Spleen (tissue), 11 donors: ENCODE results near the gene ABLIM2. TPM values are rescaled to one million over a fixed set of nuclear protein-coding genes. Genes with fewer than 3 reads are reported as not detected.

ENCODE experiments used
- DNase-seq: peaks from one replicate; pipeline ENCODE4 v3.0.0-alpha.2; 2020
- H3K27ac ChIP-seq, 8 donors: fragments of 200-600 bp; sonication (generic) in 7 of 8; 1 replicate in 4 of 8; 2 replicates in 4 of 8; pipeline versions ENCODE4 v1.5.0 to v1.8.0; 2016 to 2021; ENCODE audit warnings: inconsistent platforms in 4 of 8, mild to moderate bottlenecking in 4 of 8, moderate library complexity in 1 of 8
- H3K27me3 ChIP-seq, 7 donors: fragments of 200-600 bp; sonication (generic) in 6 of 7; replicated peaks in 1 of 7; 1 replicate in 4 of 7; 2 replicates in 3 of 7; pipeline versions ENCODE4 v1.5.0 to v1.8.0; 2016 to 2021; ENCODE audit warnings: inconsistent platforms in 3 of 7, mild to moderate bottlenecking in 1 of 7
- H3K36me3 ChIP-seq, 6 donors: fragments of 200-600 bp; sonication (generic) in 5 of 6; 1 replicate in 4 of 6; 2 replicates in 2 of 6; pipeline versions ENCODE4 v1.5.0 to v1.8.0; 2016 to 2021; ENCODE audit warnings: inconsistent platforms in 2 of 6
- H3K4me1 ChIP-seq, 6 donors: fragments of 200-600 bp; sonication (generic) in 5 of 6; 1 replicate in 3 of 6; 2 replicates in 3 of 6; pipeline versions ENCODE4 v1.5.0 to v1.8.0; 2016 to 2021; ENCODE audit warnings: inconsistent platforms in 3 of 6
- H3K4me3 ChIP-seq, 8 donors: fragments of 200-600 bp; sonication (generic) in 7 of 8; 1 replicate in 4 of 8; 2 replicates in 4 of 8; pipeline versions ENCODE4 v1.5.0 to v1.8.0; 2016 to 2021; ENCODE audit warnings: inconsistent platforms in 4 of 8, mild to moderate bottlenecking in 4 of 8, moderate library complexity in 2 of 8
- H3K9me3 ChIP-seq, 8 donors: fragments of 200-600 bp; sonication (generic) in 7 of 8; 1 replicate in 4 of 8; 2 replicates in 4 of 8; pipeline versions ENCODE4 v1.5.0 to v1.8.0; 2016 to 2021; ENCODE audit warnings: inconsistent platforms in 4 of 8
- POLR2A ChIP-seq, 3 donors: fragments of 450-650 bp; IDR thresholded peaks; one replicate each; pipeline ENCODE4 v1.5.1; 2017; ENCODE audit warnings: antibody characterized with exemption in 3 of 3, mild to moderate bottlenecking in 1 of 3
- POLR2AphosphoS5 ChIP-seq, 3 donors: sonication (generic); formaldehyde crosslinking; IDR thresholded peaks; one replicate each; pipeline ENCODE4 v1.5.1; 2017; ENCODE audit warnings: antibody characterized with exemption in 3 of 3
- WGBS, 5 donors: extraction: QIAGEN DNeasy Blood & Tissue Kit in 3 of 5; methylation state at CpG; one replicate each; pipeline versions ENCODE4 v1.1.5 to v1.1.7; 2013 to 2018; 5-methylcytosine and 5-hydroxymethylcytosine counted together
- intact Hi-C: fragments of 100-400 bp; cut with DNase I; formaldehyde crosslinking; loops from one replicate; pipeline ENCODE4 v1.15.0; 2023; ENCODE audit warnings: low total_unique reads
- polyA plus RNA-seq, 3 donors: library from polyadenylated mRNA; stranded (reverse); fragments of 200-250 nt; gene quantifications; one replicate each; pipeline ENCODE4 v1.2.1, GENCODE V29; 2013
- total RNA-seq, 7 donors: library from RNA; depleted of rRNA in 3 of 7; stranded (reverse); fragments of >200 nt in 3 of 7; fragmentation: NEBNext Ultra II Directional in 4 of 7; extraction: Animal tissue kit (Norgen Biotek cat#: 25700) in 4 of 7; gene quantifications; one replicate each; pipeline versions ENCODE4 v1.1.0 to v1.2.1, GENCODE V29; 2016 to 2021
- TF ChIP-seq, protein P1 (sequence below), 11 experiments: fragments of 200-600 bp in 7 of 11; fragments of 450-650 bp in 4 of 11; sonication (generic) in 4 of 11; IDR thresholded peaks in 8 of 11; conservative IDR thresholded peaks in 3 of 11; 1 replicate in 7 of 11; 2 replicates in 4 of 11; pipeline versions ENCODE4 v1.4.0 to v1.8.0; 2016 to 2021; ENCODE audit warnings: antibody characterized with exemption in 11 of 11, inconsistent platforms in 4 of 11, mild to moderate bottlenecking in 1 of 11
- donor health status: healthy with polysubstance abuse.
- donor health status: DM: no; HTN: no; CAD: no; lungs with moderate emphysema.
- donor health status: DM: no; HTN: no; CAD: no.
- donor health status: Bipolar disorder and iron deficiency.
- donor health status: healthy.
- donor health status: DM: no; HTN: no; CAD: no.
- donor health status: DM: yes; HTN: yes; CAD: no.

ABLIM2 gene
- total and polyA plus RNA-seq, 10 donors, result 11.8 to 127 (median 62.8) TPM

DNA sequence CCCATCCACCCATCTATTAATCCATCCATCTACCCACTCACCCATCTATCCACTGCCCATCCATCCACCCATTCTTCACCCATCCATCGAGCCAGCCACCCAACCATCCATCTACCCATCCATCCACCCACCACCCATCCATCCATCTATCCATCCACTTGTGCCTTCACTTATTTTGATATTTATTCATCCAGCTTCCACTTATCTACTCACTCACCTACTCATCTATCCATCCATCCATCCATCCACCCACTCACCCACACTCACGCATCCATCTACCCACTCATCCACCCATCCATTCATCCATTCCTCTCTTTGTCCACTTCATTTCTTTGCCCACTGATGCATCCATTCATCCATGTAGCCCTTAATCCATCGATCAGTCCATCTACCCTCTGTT, 146.1 kb downstream of the ABLIM2 start:
- DNase-seq, result no peak
- peaks cover 0 to 15% (median 0%) of the 10 kb centered on the region in 6 donors for H3K4me1 ChIP-seq
- no peak overlapping the region for H3K27ac ChIP-seq
- intact Hi-C loops, result no loop called here
- H3K27me3 ChIP-seq, result no peaks in the 10 kb centered on the region
- peaks cover 0 to 52% (median 9%) of the 10 kb centered on the region in 6 donors for H3K36me3 ChIP-seq
- 89 to 95% (median 92%) methylated on average over 3 of the region's 3 CpGs for WGBS, 5 donors
- H3K4me3 ChIP-seq, result no peak overlapping the region
- TF ChIP-seq, protein P1, sequence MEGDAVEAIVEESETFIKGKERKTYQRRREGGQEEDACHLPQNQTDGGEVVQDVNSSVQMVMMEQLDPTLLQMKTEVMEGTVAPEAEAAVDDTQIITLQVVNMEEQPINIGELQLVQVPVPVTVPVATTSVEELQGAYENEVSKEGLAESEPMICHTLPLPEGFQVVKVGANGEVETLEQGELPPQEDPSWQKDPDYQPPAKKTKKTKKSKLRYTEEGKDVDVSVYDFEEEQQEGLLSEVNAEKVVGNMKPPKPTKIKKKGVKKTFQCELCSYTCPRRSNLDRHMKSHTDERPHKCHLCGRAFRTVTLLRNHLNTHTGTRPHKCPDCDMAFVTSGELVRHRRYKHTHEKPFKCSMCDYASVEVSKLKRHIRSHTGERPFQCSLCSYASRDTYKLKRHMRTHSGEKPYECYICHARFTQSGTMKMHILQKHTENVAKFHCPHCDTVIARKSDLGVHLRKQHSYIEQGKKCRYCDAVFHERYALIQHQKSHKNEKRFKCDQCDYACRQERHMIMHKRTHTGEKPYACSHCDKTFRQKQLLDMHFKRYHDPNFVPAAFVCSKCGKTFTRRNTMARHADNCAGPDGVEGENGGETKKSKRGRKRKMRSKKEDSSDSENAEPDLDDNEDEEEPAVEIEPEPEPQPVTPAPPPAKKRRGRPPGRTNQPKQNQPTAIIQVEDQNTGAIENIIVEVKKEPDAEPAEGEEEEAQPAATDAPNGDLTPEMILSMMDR (IDR thresholded peaks at IDR 0.05 in 8 of 11, conservative IDR thresholded peaks at IDR 0.05 in 3 of 11), result no peak
- TF ChIP-seq POLR2AphosphoS5 (IDR thresholded peaks at IDR 0.05) (no peak), POLR2A (IDR thresholded peaks at IDR 0.05) (no peak)
- no peaks in the 10 kb centered on the region for H3K9me3 ChIP-seq

DNA sequence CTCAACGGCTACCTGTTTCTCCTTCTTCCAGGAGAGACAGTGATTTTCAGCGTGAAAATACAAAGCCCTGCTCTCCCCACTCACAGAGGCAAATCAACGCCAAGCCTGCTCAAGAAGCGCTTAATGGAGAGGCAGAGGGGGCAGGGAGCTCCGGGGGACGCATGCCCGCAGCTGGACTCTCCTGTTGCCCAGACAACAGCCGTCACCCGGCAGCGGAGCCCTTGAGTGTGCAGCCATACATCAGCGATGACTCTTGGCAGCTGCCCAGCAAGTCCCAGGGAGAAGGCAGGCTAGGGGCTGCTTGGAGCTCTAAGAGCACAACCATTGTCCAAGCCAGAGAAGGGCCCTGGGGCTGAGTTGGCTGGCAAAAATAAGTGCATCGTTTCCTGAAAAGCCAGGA, 148.0 kb downstream of the ABLIM2 start:
- WGBS, 5 donors, result 43 to 64% (median 52%) methylated on average over 11 to 12 of the region's 12 CpGs
- intact Hi-C loops, result no loop called here
- peaks cover 0 to 15% (median 0%) of the 10 kb centered on the region in 6 donors for H3K4me1 ChIP-seq
- no peak for DNase-seq
- TF ChIP-seq, protein P1 (IDR thresholded peaks at IDR 0.05 in 8 of 11, conservative IDR thresholded peaks at IDR 0.05 in 3 of 11), result no peak
- peak in 2 of 3 donors; percentile 38 to 59 for TF ChIP-seq POLR2AphosphoS5 (IDR thresholded peaks at IDR 0.05)
- no peak for TF ChIP-seq POLR2A (IDR thresholded peaks at IDR 0.05)
- peaks cover 0 to 66% (median 21%) of the 10 kb centered on the region in 6 donors for H3K36me3 ChIP-seq
- H3K9me3 ChIP-seq, result no peaks in the 10 kb centered on the region
- no peak overlapping the region for H3K27ac ChIP-seq
- H3K27me3 ChIP-seq, result no peaks in the 10 kb centered on the region
- no peak overlapping the region for H3K4me3 ChIP-seq

DNA sequence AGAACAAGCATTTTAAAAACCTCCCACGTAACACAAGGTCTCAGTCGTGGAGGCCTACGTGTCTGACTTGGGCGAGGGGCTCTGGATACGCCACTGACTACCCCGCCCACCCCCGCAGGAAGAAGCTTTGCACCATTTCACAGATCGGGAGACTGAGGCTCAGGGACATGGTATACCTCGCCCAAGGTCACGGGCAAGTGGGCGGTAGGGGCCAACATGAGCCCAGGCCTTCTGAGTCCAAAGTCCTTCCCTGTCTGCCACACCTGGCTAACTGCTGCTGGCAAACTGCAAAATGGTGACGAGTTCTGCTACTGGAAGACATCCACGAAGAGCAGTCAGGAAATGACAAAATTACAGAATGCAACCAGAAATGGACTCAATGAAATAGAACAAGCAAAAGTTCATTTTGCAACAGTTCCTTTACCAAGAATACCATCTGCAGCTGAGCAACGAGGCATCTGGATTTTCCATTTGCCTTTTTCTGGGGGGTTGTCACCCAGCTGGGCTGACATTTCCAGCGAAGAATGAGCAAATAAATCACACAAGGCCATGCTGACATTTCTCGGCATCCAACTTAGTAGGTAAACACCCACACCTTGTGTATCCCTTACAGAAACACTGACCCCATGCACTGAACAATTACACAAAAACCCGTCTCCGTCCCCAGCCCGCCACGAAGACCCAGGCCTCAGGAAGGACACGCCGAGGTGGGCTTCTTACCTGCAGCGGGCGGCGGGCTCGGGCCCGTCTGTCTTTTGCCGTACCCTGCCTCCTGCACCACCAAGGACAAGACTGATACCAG, 148.7 kb downstream of the ABLIM2 start:
- Histone ChIP-seq H3K9me3 (no peaks in the 10 kb centered on the region), H3K27me3 (no peaks in the 10 kb centered on the region), H3K36me3 (peaks cover 0 to 72% (median 27%) of the 10 kb centered on the region in 6 donors), H3K4me1 (peaks cover 0 to 15% (median 0%) of the 10 kb centered on the region in 6 donors), H3K27ac (no peak overlapping the region), H3K4me3 (no peak overlapping the region)
- no peak for DNase-seq
- intact Hi-C loops, result no loop called here
- TF ChIP-seq POLR2A (IDR thresholded peaks at IDR 0.05) (no peak), POLR2AphosphoS5 (IDR thresholded peaks at IDR 0.05) (no peak)
- TF ChIP-seq, protein P1 (IDR thresholded peaks at IDR 0.05 in 8 of 11, conservative IDR thresholded peaks at IDR 0.05 in 3 of 11), result no peak
- WGBS, 5 donors, result 83 to 92% (median 89%) methylated on average over 28 of the region's 28 CpGs

DNA sequence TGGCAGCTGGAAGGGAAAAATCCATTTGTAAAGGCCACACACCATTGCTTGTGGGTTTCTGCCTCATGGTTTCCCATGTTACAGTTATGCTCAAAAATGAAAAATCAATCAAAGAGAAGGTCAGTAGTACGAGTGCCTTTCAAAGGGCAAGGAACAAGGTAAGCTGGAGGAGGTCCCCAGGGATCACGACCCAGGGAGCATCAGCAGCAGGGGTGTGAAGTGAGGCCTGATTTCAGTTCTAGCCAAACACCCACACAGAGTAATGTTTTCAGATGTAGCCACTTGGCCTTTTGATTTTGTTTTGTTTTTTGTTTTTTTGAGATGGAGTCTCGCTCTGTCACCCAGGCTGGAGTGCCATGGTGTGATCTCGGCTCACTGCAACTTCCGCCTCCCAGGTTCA, 149.5 kb downstream of the ABLIM2 start:
- intact Hi-C loops, result no loop called here
- Histone ChIP-seq H3K27me3 (no peaks in the 10 kb centered on the region), H3K4me1 (peaks cover 0 to 15% (median 0%) of the 10 kb centered on the region in 6 donors), H3K36me3 (peaks cover 0 to 72% (median 31%) of the 10 kb centered on the region in 6 donors), H3K27ac (no peak overlapping the region), H3K9me3 (no peaks in the 10 kb centered on the region), H3K4me3 (no peak overlapping the region)
- no peak for TF ChIP-seq POLR2AphosphoS5 (IDR thresholded peaks at IDR 0.05)
- TF ChIP-seq POLR2A (IDR thresholded peaks at IDR 0.05), result no peak
- TF ChIP-seq, protein P1 (IDR thresholded peaks at IDR 0.05 in 8 of 11, conservative IDR thresholded peaks at IDR 0.05 in 3 of 11), result no peak
- 79 to 87% (median 84%) methylated on average over 5 of the region's 5 CpGs for WGBS, 5 donors
- DNase-seq, result no peak
